Tibial artery (tissue), 4 donors: ENCODE data around the gene ASB3.

ENCODE experiments used
- DNase-seq, 2 donors: peaks; one replicate each; pipeline ENCODE4 v3.0.0-alpha.2; 2019
- H3K27ac ChIP-seq, 2 donors: fragments of 200-600 bp; sonication (generic) in 1 of 2; 1 replicate in 1 of 2; 2 replicates in 1 of 2; pipeline ENCODE4 v1.5.1; 2018 to 2019; ENCODE audit warnings: mild to moderate bottlenecking in 1 of 2
- H3K27me3 ChIP-seq, 2 donors: fragments of 200-600 bp; sonication (generic) in 1 of 2; one replicate each; pipeline versions ENCODE4 v1.5.1 to v1.6.0; 2016 to 2019
- H3K36me3 ChIP-seq, 3 donors: fragments of 200-600 bp; sonication (generic) in 2 of 3; one replicate each; pipeline ENCODE4 v1.5.1; 2016 to 2019; ENCODE audit warnings: mild to moderate bottlenecking in 2 of 3
- H3K4me1 ChIP-seq, 4 donors: fragments of 200-600 bp; sonication (generic) in 2 of 4; 1 replicate in 3 of 4; 2 replicates in 1 of 4; pipeline ENCODE4 v1.5.1; 2016 to 2019
- H3K4me3 ChIP-seq, 2 donors: fragments of 200-600 bp; sonication (generic) in 1 of 2; 1 replicate in 1 of 2; 2 replicates in 1 of 2; pipeline ENCODE4 v1.5.1; 2018 to 2019; ENCODE audit warnings: mild to moderate bottlenecking in 2 of 2
- H3K9me3 ChIP-seq, 3 donors: fragments of 200-600 bp; sonication (generic) in 1 of 3; one replicate each; pipeline ENCODE4 v1.5.1; 2016 to 2019
- intact Hi-C: fragments of 100-400 bp; cut with DNase I; formaldehyde crosslinking; loops from one replicate; pipeline ENCODE4 v1.15.0; 2023; ENCODE audit warnings: low total_unique reads
- TF ChIP-seq, protein P1 (sequence below), 2 experiments: fragments of 200-600 bp in 1 of 2; fragments of 450-650 bp in 1 of 2; IDR thresholded peaks; one replicate each; pipeline ENCODE4 v1.5.1; 2017 to 2019; ENCODE audit warnings: antibody characterized with exemption in 2 of 2, mild to moderate bottlenecking in 1 of 2, moderate library complexity in 1 of 2

ASB3 gene

DNA sequence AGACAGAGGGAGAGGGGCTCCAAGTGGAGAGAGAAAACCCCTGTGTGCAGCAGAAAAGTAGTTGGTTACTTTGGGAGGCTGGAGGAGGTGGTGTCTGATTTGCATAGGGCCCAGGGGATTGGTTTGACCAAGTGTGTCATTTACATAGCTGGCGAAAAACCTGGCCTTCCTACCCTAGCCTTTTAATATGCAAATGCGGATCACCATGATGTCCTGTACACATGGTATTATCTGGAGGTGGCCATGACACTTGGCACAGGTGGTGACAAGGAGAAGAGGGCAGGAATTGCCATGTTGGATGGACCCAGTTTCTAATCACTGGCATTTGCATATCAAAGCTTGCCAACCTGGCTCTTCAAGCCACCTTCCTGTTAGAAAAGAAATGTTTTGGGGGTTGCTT lies 140.0 kb downstream of the ASB3 start:
- no peak for DNase-seq
- no peaks in the 10 kb centered on the region for H3K9me3 ChIP-seq
- no peaks in the 10 kb centered on the region for H3K4me1 ChIP-seq
- TF ChIP-seq, protein P1, sequence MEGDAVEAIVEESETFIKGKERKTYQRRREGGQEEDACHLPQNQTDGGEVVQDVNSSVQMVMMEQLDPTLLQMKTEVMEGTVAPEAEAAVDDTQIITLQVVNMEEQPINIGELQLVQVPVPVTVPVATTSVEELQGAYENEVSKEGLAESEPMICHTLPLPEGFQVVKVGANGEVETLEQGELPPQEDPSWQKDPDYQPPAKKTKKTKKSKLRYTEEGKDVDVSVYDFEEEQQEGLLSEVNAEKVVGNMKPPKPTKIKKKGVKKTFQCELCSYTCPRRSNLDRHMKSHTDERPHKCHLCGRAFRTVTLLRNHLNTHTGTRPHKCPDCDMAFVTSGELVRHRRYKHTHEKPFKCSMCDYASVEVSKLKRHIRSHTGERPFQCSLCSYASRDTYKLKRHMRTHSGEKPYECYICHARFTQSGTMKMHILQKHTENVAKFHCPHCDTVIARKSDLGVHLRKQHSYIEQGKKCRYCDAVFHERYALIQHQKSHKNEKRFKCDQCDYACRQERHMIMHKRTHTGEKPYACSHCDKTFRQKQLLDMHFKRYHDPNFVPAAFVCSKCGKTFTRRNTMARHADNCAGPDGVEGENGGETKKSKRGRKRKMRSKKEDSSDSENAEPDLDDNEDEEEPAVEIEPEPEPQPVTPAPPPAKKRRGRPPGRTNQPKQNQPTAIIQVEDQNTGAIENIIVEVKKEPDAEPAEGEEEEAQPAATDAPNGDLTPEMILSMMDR (IDR thresholded peaks at IDR 0.05) = no peak
- intact Hi-C loops = no loop called here
- no peaks in the 10 kb centered on the region for H3K36me3 ChIP-seq
- H3K4me3 ChIP-seq = no peak overlapping the region
- no peaks in the 10 kb centered on the region for H3K27me3 ChIP-seq
- no peak overlapping the region for H3K27ac ChIP-seq

DNA sequence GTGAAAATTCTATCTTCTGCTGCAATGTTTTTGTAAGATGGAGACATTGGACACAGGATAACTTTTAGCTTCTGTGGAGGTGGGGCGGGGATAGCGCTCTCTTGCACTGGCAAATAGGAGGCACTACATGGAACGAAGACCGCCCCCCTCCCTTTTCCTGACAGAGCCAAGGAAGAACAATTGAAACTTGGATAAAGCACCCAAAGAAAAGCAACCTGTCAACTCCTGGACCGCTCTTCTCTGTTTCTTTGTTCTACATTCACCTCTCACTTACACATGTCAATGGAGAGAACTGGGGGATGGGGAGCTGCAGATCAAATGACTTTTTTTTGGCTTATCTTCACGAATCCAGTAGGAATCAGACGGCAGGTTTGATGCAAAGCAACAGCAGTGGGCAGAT lies 145.5 kb downstream of the ASB3 start:
- TF ChIP-seq, protein P1 (IDR thresholded peaks at IDR 0.05) = no peak
- peaks cover 0 to 7% (median 0%) of the 10 kb centered on the region in 4 donors for H3K4me1 ChIP-seq

DNA sequence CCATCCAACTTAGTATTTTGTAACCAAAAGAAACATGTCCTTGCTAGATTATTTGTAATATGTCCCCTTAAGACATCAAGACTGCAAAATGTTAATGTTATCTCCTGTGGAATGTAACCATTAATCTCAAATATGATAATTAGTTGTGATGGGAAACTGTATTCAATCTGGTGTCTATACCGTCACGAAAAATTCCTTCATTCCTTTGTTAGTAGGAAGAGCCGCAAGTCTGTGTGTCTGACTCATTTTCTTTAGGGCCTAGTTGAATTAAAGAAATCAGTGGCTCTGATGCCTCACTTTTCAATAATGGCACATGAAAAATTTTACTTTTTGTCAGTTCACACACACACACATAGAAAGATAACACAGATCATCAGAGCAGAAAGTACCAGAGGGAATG lies 146.3 kb downstream of the ASB3 start:
- intact Hi-C loops = no loop called here
- H3K9me3 ChIP-seq = no peaks in the 10 kb centered on the region
- no peaks in the 10 kb centered on the region for H3K27me3 ChIP-seq
- DNase-seq = no peak
- TF ChIP-seq, protein P1 (IDR thresholded peaks at IDR 0.05) = no peak
- H3K36me3 ChIP-seq = no peaks in the 10 kb centered on the region
- no peak overlapping the region for H3K27ac ChIP-seq
- no peak overlapping the region for H3K4me3 ChIP-seq
- H3K4me1 ChIP-seq = peaks cover 0 to 7% (median 0%) of the 10 kb centered on the region in 4 donors

More for the DNA sequence above, 145.5 kb downstream of the ASB3 start:
- no peak overlapping the region for H3K4me3 ChIP-seq
- no peaks in the 10 kb centered on the region for H3K9me3 ChIP-seq
- no peaks in the 10 kb centered on the region for H3K27me3 ChIP-seq
- no peak overlapping the region for H3K27ac ChIP-seq
- DNase-seq = no peak
- intact Hi-C loops = no loop called here
- H3K36me3 ChIP-seq = no peaks in the 10 kb centered on the region

DNA sequence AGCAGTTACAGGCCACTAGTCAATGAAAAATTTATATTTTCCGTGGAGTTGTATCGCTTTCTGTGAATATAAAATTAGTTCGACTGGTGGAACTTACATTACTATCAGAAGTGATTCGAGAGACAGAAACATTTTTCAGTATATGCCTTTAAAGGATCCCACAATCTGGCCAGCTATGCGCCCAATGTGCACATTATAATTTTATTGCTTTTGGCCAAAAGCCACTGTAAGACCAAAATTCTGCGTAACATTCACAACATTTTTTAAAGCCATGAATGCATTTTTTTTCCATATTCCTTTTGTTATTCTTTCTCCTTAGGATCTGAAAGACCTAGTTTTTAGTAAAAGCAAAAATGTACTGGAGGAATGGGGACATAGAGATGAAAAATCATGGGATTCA lies 150.2 kb downstream of the ASB3 start:
- Histone ChIP-seq H3K27ac (no peak overlapping the region), H3K9me3 (no peaks in the 10 kb centered on the region), H3K27me3 (no peaks in the 10 kb centered on the region), H3K4me3 (no peak overlapping the region), H3K36me3 (no peaks in the 10 kb centered on the region), H3K4me1 (peaks cover 0 to 13% (median 0%) of the 10 kb centered on the region in 4 donors)
- no peak for DNase-seq
- intact Hi-C loops = no loop called here
- TF ChIP-seq, protein P1 (IDR thresholded peaks at IDR 0.05) = no peak

DNA sequence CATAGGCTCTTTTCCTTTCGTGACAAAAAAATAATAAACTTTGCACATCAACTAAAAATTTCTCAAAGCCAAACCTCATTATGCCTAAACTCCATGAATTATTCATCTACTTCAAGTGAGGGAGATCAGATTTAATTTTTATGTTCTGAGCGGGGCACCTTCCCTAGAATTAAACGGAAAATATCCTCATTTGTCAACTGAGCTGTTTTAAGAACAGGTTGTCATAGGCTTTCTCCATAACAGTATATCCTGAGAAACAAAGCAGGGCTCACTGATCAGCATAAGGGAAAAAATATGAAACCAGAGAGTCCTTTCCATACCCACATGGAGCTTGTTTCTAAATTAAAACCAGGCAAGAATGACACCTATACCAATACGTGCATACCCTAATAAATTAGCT lies 150.6 kb downstream of the ASB3 start:
- Histone ChIP-seq H3K9me3 (no peaks in the 10 kb centered on the region), H3K4me1 (peaks cover 0 to 13% (median 0%) of the 10 kb centered on the region in 4 donors), H3K4me3 (no peak overlapping the region)

More for the DNA sequence above, 150.6 kb downstream of the ASB3 start:
- Histone ChIP-seq H3K36me3 (no peaks in the 10 kb centered on the region), H3K27ac (no peak overlapping the region), H3K27me3 (no peaks in the 10 kb centered on the region)
- intact Hi-C loops = no loop called here
- no peak for DNase-seq
- TF ChIP-seq, protein P1 (IDR thresholded peaks at IDR 0.05) = no peak
